ENCODE data around the gene MCTP1.

DNA sequence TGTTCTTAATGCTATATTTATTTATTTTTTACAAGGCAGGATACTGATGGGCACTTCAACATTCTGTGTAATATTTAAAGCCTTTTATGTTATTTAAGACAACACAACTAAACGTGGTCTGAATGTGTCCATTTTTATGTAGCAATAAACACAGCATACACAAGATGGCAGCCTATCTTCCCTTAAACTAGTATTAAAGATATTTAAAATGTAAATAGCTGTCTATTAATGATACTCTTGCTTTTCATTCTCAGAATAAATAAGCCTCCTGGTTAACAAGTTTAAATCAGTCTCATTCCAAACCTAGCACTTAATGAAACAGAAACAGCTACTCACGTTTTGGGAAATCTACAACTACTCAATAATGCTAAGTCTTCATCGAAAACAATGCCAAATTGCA, 315.7 kb downstream of the MCTP1 start:
- TF ChIP-seq CTCF (IDR thresholded peaks at IDR 0.05): no peak
- no peak for TF ChIP-seq ZFX (IDR thresholded peaks at IDR 0.05; ENCODE audit: borderline replicate concordance)
